ENCODE data around the gene FNTB.

Gene FNTB

GRCh38 chr14:65073605-65074201 lies 87.0 kb downstream of the FNTB start:
- Histone ChIP-seq H3K4me2 (ENCODE audit: low read length) (no peak overlapping the region), H3K36me3 (replicated peaks; ENCODE audit: low read depth, low read length) (peaks cover 29% of the 10 kb centered on the region), H3K79me2 (ENCODE audit: low read length) (no peaks in the 10 kb centered on the region), H3K27me3 (ENCODE audit: low read depth, low read length) (no peaks in the 10 kb centered on the region), H3K27ac (ENCODE audit: low read length) (no peak overlapping the region), H3K4me1 (ENCODE audit: low read length) (peaks cover 16% of the 10 kb centered on the region), H4K20me1 (ENCODE audit: insufficient read depth, low read length) (peaks cover 15% of the 10 kb centered on the region; the same call in 1 of the 2 replicates), H3K9me3 (ENCODE audit: insufficient read depth, low read length) (no peaks in the 10 kb centered on the region), H3K9ac (ENCODE audit: low read length) (no peak overlapping the region), H3K4me3 (ENCODE audit: low read length) (no peak overlapping the region), H2AFZ (ENCODE audit: low read depth, low read length) (no peak overlapping the region)
- no peak for TF ChIP-seq CTCF (IDR thresholded peaks at IDR 0.05; ENCODE audit: low read depth, low read length)
- no peak for TF ChIP-seq EZH2phosphoT487 (IDR thresholded peaks at IDR 0.05; ENCODE audit: low read depth)

- H3K79me2 ChIP-seq (ENCODE audit: low read length), result no peaks in the 10 kb centered on the region
- no peaks in the 10 kb centered on the region for H3K27me3 ChIP-seq (ENCODE audit: low read depth, low read length)
- H3K4me1 ChIP-seq (ENCODE audit: low read length), result peaks cover 16% of the 10 kb centered on the region
- H3K9ac ChIP-seq (ENCODE audit: low read length), result no peak overlapping the region
- TF ChIP-seq CTCF (IDR thresholded peaks at IDR 0.05; ENCODE audit: low read depth, low read length) (no peak), EZH2phosphoT487 (IDR thresholded peaks at IDR 0.05; ENCODE audit: low read depth) (no peak)
- H2AFZ ChIP-seq (ENCODE audit: low read depth, low read length), result no peak overlapping the region
- H3K4me2 ChIP-seq (ENCODE audit: low read length), result no peak overlapping the region
- H3K9me3 ChIP-seq (ENCODE audit: insufficient read depth, low read length), result no peaks in the 10 kb centered on the region
- H3K36me3 ChIP-seq (replicated peaks; ENCODE audit: low read depth, low read length), result peaks cover 32% of the 10 kb centered on the region
- H3K4me3 ChIP-seq (ENCODE audit: low read length), result no peak overlapping the region
- H3K27ac ChIP-seq (ENCODE audit: low read length), result no peak overlapping the region
- peaks cover 20% of the 10 kb centered on the region; the same call in 1 of the 2 replicates for H4K20me1 ChIP-seq (ENCODE audit: insufficient read depth, low read length)
These were observed 87.9 kb downstream of the FNTB start for GRCh38 chr14:65074449-65075150.

GRCh38 chr14:65075628-65076325 lies 89.1 kb downstream of the FNTB start:
- no peaks in the 10 kb centered on the region for H3K27me3 ChIP-seq (ENCODE audit: low read depth, low read length)
- H3K79me2 ChIP-seq (ENCODE audit: low read length), result no peaks in the 10 kb centered on the region
- H3K9ac ChIP-seq (ENCODE audit: low read length), result no peak overlapping the region
- H3K4me3 ChIP-seq (ENCODE audit: low read length), result no peak overlapping the region
- no peak overlapping the region for H2AFZ ChIP-seq (ENCODE audit: low read depth, low read length)
- no peak overlapping the region for H3K27ac ChIP-seq (ENCODE audit: low read length)
- no peaks in the 10 kb centered on the region for H3K9me3 ChIP-seq (ENCODE audit: insufficient read depth, low read length)
- peaks cover 10% of the 10 kb centered on the region for H3K4me1 ChIP-seq (ENCODE audit: low read length)
- H3K36me3 ChIP-seq (replicated peaks; ENCODE audit: low read depth, low read length), result peaks cover 30% of the 10 kb centered on the region
- TF ChIP-seq CTCF (IDR thresholded peaks at IDR 0.05; ENCODE audit: low read depth, low read length) (no peak), EZH2phosphoT487 (IDR thresholded peaks at IDR 0.05; ENCODE audit: low read depth) (no peak)
- no peak overlapping the region for H3K4me2 ChIP-seq (ENCODE audit: low read length)
- H4K20me1 ChIP-seq (ENCODE audit: insufficient read depth, low read length), result peaks cover 25% of the 10 kb centered on the region

- Histone ChIP-seq H3K27ac (ENCODE audit: low read length) (no peak overlapping the region), H3K36me3 (replicated peaks; ENCODE audit: low read depth, low read length) (peaks cover 42% of the 10 kb centered on the region), H3K79me2 (ENCODE audit: low read length) (no peaks in the 10 kb centered on the region), H3K4me3 (ENCODE audit: low read length) (no peak overlapping the region), H3K4me1 (ENCODE audit: low read length) (no peaks in the 10 kb centered on the region), H2AFZ (ENCODE audit: low read depth, low read length) (no peak overlapping the region), H3K9me3 (ENCODE audit: insufficient read depth, low read length) (no peaks in the 10 kb centered on the region), H4K20me1 (ENCODE audit: insufficient read depth, low read length) (peaks cover 20% of the 10 kb centered on the region), H3K27me3 (ENCODE audit: low read depth, low read length) (no peaks in the 10 kb centered on the region), H3K9ac (ENCODE audit: low read length) (no peak overlapping the region), H3K4me2 (ENCODE audit: low read length) (no peak overlapping the region)
- no peak for TF ChIP-seq EZH2phosphoT487 (IDR thresholded peaks at IDR 0.05; ENCODE audit: low read depth)
- no peak for TF ChIP-seq CTCF (IDR thresholded peaks at IDR 0.05; ENCODE audit: low read depth, low read length)
These were observed 90.6 kb downstream of the FNTB start for GRCh38 chr14:65077318-65077717.
